Measurements from ENCODE around the gene NR0B2.

GRCh38 chr1:26913389-26913753 lies 404 bp downstream of the NR0B2 start:
- TF ChIP-seq RAD21 (IDR thresholded peaks at IDR 0.05; ENCODE audit: low read depth) = no peak
- no peak for TF ChIP-seq USF1 (IDR thresholded peaks at IDR 0.05)
- TF ChIP-seq TAF1 (IDR thresholded peaks at IDR 0.05; ENCODE audit: low read depth) = no peak
- no peak for TF ChIP-seq REST (IDR thresholded peaks at IDR 0.05; ENCODE audit: low read depth)

Measured in Ishikawa (cell line).